ENCODE data around the gene RHOBTB1. TPM values are rescaled to one million over a fixed set of nuclear protein-coding genes. Genes with fewer than 3 reads are reported as not detected.

The RHOBTB1 gene
- total RNA-seq, 3 donors from 2014 or later = 0.28 TPM; not detected in 2

- no peaks in the 10 kb centered on the region for H3K36me3 Mint-ChIP-seq (ENCODE audit: insufficient read depth)
- H3K27me3 Mint-ChIP-seq (ENCODE audit: low read depth) = peaks cover 32% of the 10 kb centered on the region
- ATAC-seq (no peak), DNase-seq (no peak)
- H3K4me3 Mint-ChIP-seq = no peak overlapping the region
- H3K9me3 Mint-ChIP-seq = no peaks in the 10 kb centered on the region
- peaks cover 14% of the 10 kb centered on the region for H3K4me1 Mint-ChIP-seq (ENCODE audit: low read depth)
These were observed 3.5 kb downstream of the RHOBTB1 start for GRCh38 chr10:60940446-60940845.

GRCh38 chr10:60937784-60938654 is 6.0 kb downstream of the RHOBTB1 start:
- H3K9me3 Mint-ChIP-seq = no peaks in the 10 kb centered on the region
- no peak for DNase-seq
- H3K4me1 Mint-ChIP-seq (ENCODE audit: low read depth) = peaks cover 4% of the 10 kb centered on the region
- no peak for ATAC-seq
- no peaks in the 10 kb centered on the region for H3K36me3 Mint-ChIP-seq (ENCODE audit: insufficient read depth)
- peaks cover 20% of the 10 kb centered on the region for H3K27me3 Mint-ChIP-seq (ENCODE audit: low read depth)
- H3K4me3 Mint-ChIP-seq = no peak overlapping the region

GRCh38 chr10:60937022-60937421 is 7.0 kb downstream of the RHOBTB1 start:
- DNase-seq = no peak
- no peaks in the 10 kb centered on the region for H3K4me1 Mint-ChIP-seq (ENCODE audit: low read depth)
- no peaks in the 10 kb centered on the region for H3K36me3 Mint-ChIP-seq (ENCODE audit: insufficient read depth)
- no peaks in the 10 kb centered on the region for H3K9me3 Mint-ChIP-seq
- no peak overlapping the region for H3K4me3 Mint-ChIP-seq
- ATAC-seq = no peak
- peaks cover 16% of the 10 kb centered on the region for H3K27me3 Mint-ChIP-seq (ENCODE audit: low read depth)

GRCh38 chr10:60934215-60935175 is 9.5 kb downstream of the RHOBTB1 start:
- Mint-ChIP-seq H3K36me3 (ENCODE audit: insufficient read depth) (no peaks in the 10 kb centered on the region), H3K27me3 (ENCODE audit: low read depth) (peaks cover 11% of the 10 kb centered on the region), H3K4me3 (no peak overlapping the region), H3K9me3 (no peaks in the 10 kb centered on the region), H3K4me1 (ENCODE audit: low read depth) (no peaks in the 10 kb centered on the region)
- ATAC-seq (no peak), DNase-seq (no peak)

GRCh38 chr10:60932756-60933155 is 11.2 kb downstream of the RHOBTB1 start:
- Mint-ChIP-seq H3K9me3 (peaks cover 7% of the 10 kb centered on the region), H3K4me3 (no peak overlapping the region)

GRCh38 chr10:60930237-60930636 is 13.7 kb downstream of the RHOBTB1 start:
- Mint-ChIP-seq H3K4me3 (no peak overlapping the region), H3K27me3 (ENCODE audit: low read depth) (peaks cover 10% of the 10 kb centered on the region), H3K4me1 (ENCODE audit: low read depth) (no peaks in the 10 kb centered on the region), H3K9me3 (peaks cover 7% of the 10 kb centered on the region), H3K36me3 (ENCODE audit: insufficient read depth) (no peaks in the 10 kb centered on the region)
- DNase-seq (no peak), ATAC-seq (no peak)

More at GRCh38 chr10:60932756-60933155, 11.2 kb downstream of the RHOBTB1 start:
- Mint-ChIP-seq H3K36me3 (ENCODE audit: insufficient read depth) (no peaks in the 10 kb centered on the region), H3K27me3 (ENCODE audit: low read depth) (peaks cover 7% of the 10 kb centered on the region), H3K4me1 (ENCODE audit: low read depth) (no peaks in the 10 kb centered on the region)
- ATAC-seq (no peak), DNase-seq (no peak)

GRCh38 chr10:60921633-60922032 is 22.4 kb downstream of the RHOBTB1 start:
- DNase-seq = no peak
- Mint-ChIP-seq H3K4me3 (no peak overlapping the region), H3K27me3 (ENCODE audit: low read depth) (peaks cover 11% of the 10 kb centered on the region), H3K36me3 (ENCODE audit: insufficient read depth) (no peaks in the 10 kb centered on the region), H3K9me3 (peaks cover 4% of the 10 kb centered on the region), H3K4me1 (ENCODE audit: low read depth) (no peaks in the 10 kb centered on the region)
- ATAC-seq = no peak

GRCh38 chr10:60920479-60920878 is 23.5 kb downstream of the RHOBTB1 start:
- no peak for ATAC-seq
- no peaks in the 10 kb centered on the region for H3K36me3 Mint-ChIP-seq (ENCODE audit: insufficient read depth)
- H3K4me1 Mint-ChIP-seq (ENCODE audit: low read depth) = no peaks in the 10 kb centered on the region
- H3K27me3 Mint-ChIP-seq (ENCODE audit: low read depth) = peaks cover 7% of the 10 kb centered on the region
- no peak overlapping the region for H3K4me3 Mint-ChIP-seq
- peaks cover 4% of the 10 kb centered on the region for H3K9me3 Mint-ChIP-seq
- DNase-seq = no peak

GRCh38 chr10:60919551-60919950 is 24.4 kb downstream of the RHOBTB1 start:
- ATAC-seq (no peak), DNase-seq (no peak)
- Mint-ChIP-seq H3K9me3 (peaks cover 4% of the 10 kb centered on the region), H3K27me3 (ENCODE audit: low read depth) (peaks cover 7% of the 10 kb centered on the region), H3K36me3 (ENCODE audit: insufficient read depth) (no peaks in the 10 kb centered on the region), H3K4me3 (no peak overlapping the region), H3K4me1 (ENCODE audit: low read depth) (no peaks in the 10 kb centered on the region)

- DNase-seq (no peak), ATAC-seq (no peak)
- Mint-ChIP-seq H3K4me3 (no peak overlapping the region), H3K27me3 (ENCODE audit: low read depth) (no peaks in the 10 kb centered on the region), H3K4me1 (ENCODE audit: low read depth) (no peaks in the 10 kb centered on the region), H3K36me3 (ENCODE audit: insufficient read depth) (no peaks in the 10 kb centered on the region), H3K9me3 (peaks cover 4% of the 10 kb centered on the region)
These were observed 26.4 kb downstream of the RHOBTB1 start for GRCh38 chr10:60917331-60918280.

- no peak overlapping the region for H3K4me3 Mint-ChIP-seq
- peaks cover 4% of the 10 kb centered on the region for H3K4me1 Mint-ChIP-seq (ENCODE audit: low read depth)
- no peaks in the 10 kb centered on the region for H3K27me3 Mint-ChIP-seq (ENCODE audit: low read depth)
- ATAC-seq = no peak
- H3K9me3 Mint-ChIP-seq = peaks cover 4% of the 10 kb centered on the region
- DNase-seq = no peak
- no peaks in the 10 kb centered on the region for H3K36me3 Mint-ChIP-seq (ENCODE audit: insufficient read depth)
These were observed 28.0 kb downstream of the RHOBTB1 start for GRCh38 chr10:60916025-60916424.

GRCh38 chr10:60914690-60915141 is 29.3 kb downstream of the RHOBTB1 start:
- no peak for ATAC-seq
- Mint-ChIP-seq H3K27me3 (ENCODE audit: low read depth) (no peaks in the 10 kb centered on the region), H3K9me3 (peaks cover 4% of the 10 kb centered on the region)

GRCh38 chr10:60913657-60914056 is 30.3 kb downstream of the RHOBTB1 start:
- Mint-ChIP-seq H3K4me1 (ENCODE audit: low read depth) (peaks cover 8% of the 10 kb centered on the region), H3K4me3 (no peak overlapping the region), H3K27me3 (ENCODE audit: low read depth) (no peaks in the 10 kb centered on the region), H3K36me3 (ENCODE audit: insufficient read depth) (no peaks in the 10 kb centered on the region), H3K9me3 (peaks cover 4% of the 10 kb centered on the region)
- no peak for ATAC-seq
- no peak for DNase-seq

More at GRCh38 chr10:60914690-60915141, 29.3 kb downstream of the RHOBTB1 start:
- H3K4me1 Mint-ChIP-seq (ENCODE audit: low read depth) = peaks cover 8% of the 10 kb centered on the region
- no peak overlapping the region for H3K4me3 Mint-ChIP-seq
- no peaks in the 10 kb centered on the region for H3K36me3 Mint-ChIP-seq (ENCODE audit: insufficient read depth)
- DNase-seq = no peak

Data from activated T-cell treated with anti-CD3 and anti-CD28 coated beads, Interleukin-2, amount 50 U/mL, for 4 hours (primary cell).